Measurements from ENCODE around the gene PLA2G4A.
A peak's percentile ranks its signal among the peaks of the same experiment; 100 is the strongest.

PLA2G4A gene

GRCh38 chr1:186843931-186844330 lies 15.2 kb downstream of the PLA2G4A start:
- H3K27me3 Mint-ChIP-seq, result peaks cover 6% of the 10 kb centered on the region
- H3K27ac Mint-ChIP-seq, result no peak overlapping the region
- no peak overlapping the region for H3K4me3 Mint-ChIP-seq
- H3K9me3 Mint-ChIP-seq, result no peaks in the 10 kb centered on the region
- no peaks in the 10 kb centered on the region for H3K4me1 Mint-ChIP-seq (ENCODE audit: low read depth)
- no peak for DNase-seq
- H3K36me3 Mint-ChIP-seq (ENCODE audit: low read depth), result no peaks in the 10 kb centered on the region

GRCh38 chr1:186845576-186846210 lies 16.9 kb downstream of the PLA2G4A start:
- Mint-ChIP-seq H3K4me1 (ENCODE audit: low read depth) (no peaks in the 10 kb centered on the region), H3K36me3 (ENCODE audit: low read depth) (no peaks in the 10 kb centered on the region), H3K27me3 (peaks cover 6% of the 10 kb centered on the region), H3K9me3 (no peaks in the 10 kb centered on the region), H3K27ac (no peak overlapping the region), H3K4me3 (no peak overlapping the region)
- no peak for DNase-seq

GRCh38 chr1:186848509-186849130 lies 19.9 kb downstream of the PLA2G4A start:
- H3K36me3 Mint-ChIP-seq (ENCODE audit: low read depth), result no peaks in the 10 kb centered on the region
- peaks cover 6% of the 10 kb centered on the region for H3K27me3 Mint-ChIP-seq
- no peaks in the 10 kb centered on the region for H3K9me3 Mint-ChIP-seq
- H3K27ac Mint-ChIP-seq, result no peak overlapping the region
- H3K4me1 Mint-ChIP-seq (ENCODE audit: low read depth), result no peaks in the 10 kb centered on the region
- no peak for DNase-seq
- H3K4me3 Mint-ChIP-seq, result no peak overlapping the region

DNA sequence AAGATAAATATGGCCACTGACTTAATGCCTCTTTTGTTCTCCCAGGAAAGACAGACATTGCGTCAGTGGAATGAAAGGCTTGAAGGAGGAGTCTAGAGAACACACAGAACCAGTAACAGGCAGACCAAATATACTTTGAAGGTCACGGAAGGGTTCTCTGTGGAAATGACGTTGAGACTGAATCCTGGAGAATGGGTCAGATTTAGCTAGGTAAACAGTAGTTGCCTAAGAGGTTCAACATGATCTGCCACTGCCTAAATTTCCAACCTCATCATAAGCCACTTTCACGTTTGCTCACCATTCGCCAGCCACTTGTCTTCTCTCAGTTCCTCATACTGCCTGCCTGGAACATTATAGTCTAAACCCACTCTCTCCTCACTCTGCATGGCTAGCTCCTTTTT lies 20.5 kb downstream of the PLA2G4A start:
- H3K4me1 Mint-ChIP-seq (ENCODE audit: low read depth), result no peaks in the 10 kb centered on the region
- H3K27ac Mint-ChIP-seq, result no peak overlapping the region
- H3K27me3 Mint-ChIP-seq, result peaks cover 6% of the 10 kb centered on the region
- no peaks in the 10 kb centered on the region for H3K9me3 Mint-ChIP-seq
- no peak overlapping the region for H3K4me3 Mint-ChIP-seq
- no peak for DNase-seq
- H3K36me3 Mint-ChIP-seq (ENCODE audit: low read depth), result no peaks in the 10 kb centered on the region

- H3K9me3 Mint-ChIP-seq, result no peaks in the 10 kb centered on the region
- H3K36me3 Mint-ChIP-seq (ENCODE audit: low read depth), result no peaks in the 10 kb centered on the region
- no peak overlapping the region for H3K27ac Mint-ChIP-seq
- no peak for DNase-seq
- no peaks in the 10 kb centered on the region for H3K4me1 Mint-ChIP-seq (ENCODE audit: low read depth)
- peaks cover 6% of the 10 kb centered on the region for H3K27me3 Mint-ChIP-seq
- no peak overlapping the region for H3K4me3 Mint-ChIP-seq
These were observed 21.1 kb downstream of the PLA2G4A start for GRCh38 chr1:186849826-186850225.

GRCh38 chr1:186854102-186854501 lies 25.4 kb downstream of the PLA2G4A start:
- DNase-seq, result no peak
- H3K27me3 Mint-ChIP-seq, result no peaks in the 10 kb centered on the region

DNA sequence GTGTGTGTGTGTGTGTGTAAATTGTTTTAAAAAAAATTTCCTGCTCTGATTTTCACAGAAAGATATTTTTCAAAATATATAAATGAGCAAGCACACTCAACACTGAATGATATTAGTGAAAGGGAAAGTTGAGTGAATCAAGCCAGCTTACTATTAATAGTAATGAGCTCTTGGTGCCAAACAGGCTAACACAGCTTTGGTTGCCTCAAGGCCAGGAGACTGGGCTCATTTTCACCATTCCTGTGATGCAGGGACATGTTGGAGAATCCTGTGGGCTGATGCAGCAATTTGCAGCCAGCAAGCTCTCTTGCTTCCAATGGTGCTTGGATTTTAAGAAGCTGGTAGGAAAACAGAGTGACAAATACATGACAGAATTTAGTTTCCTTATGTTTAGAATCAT lies 30.2 kb downstream of the PLA2G4A start:
- no peak overlapping the region for H3K4me3 Mint-ChIP-seq
- H3K27ac Mint-ChIP-seq, result no peak overlapping the region
- no peaks in the 10 kb centered on the region for H3K27me3 Mint-ChIP-seq
- DNase-seq, result no peak
- H3K4me1 Mint-ChIP-seq (ENCODE audit: low read depth), result peaks cover 3% of the 10 kb centered on the region
- H3K36me3 Mint-ChIP-seq (ENCODE audit: low read depth), result no peaks in the 10 kb centered on the region
- peaks cover 2% of the 10 kb centered on the region for H3K9me3 Mint-ChIP-seq

More at GRCh38 chr1:186854102-186854501, 25.4 kb downstream of the PLA2G4A start:
- Mint-ChIP-seq H3K27ac (no peak overlapping the region), H3K36me3 (ENCODE audit: low read depth) (no peaks in the 10 kb centered on the region), H3K4me1 (ENCODE audit: low read depth) (peaks cover 2% of the 10 kb centered on the region), H3K4me3 (no peak overlapping the region), H3K9me3 (peaks cover 2% of the 10 kb centered on the region)

DNA sequence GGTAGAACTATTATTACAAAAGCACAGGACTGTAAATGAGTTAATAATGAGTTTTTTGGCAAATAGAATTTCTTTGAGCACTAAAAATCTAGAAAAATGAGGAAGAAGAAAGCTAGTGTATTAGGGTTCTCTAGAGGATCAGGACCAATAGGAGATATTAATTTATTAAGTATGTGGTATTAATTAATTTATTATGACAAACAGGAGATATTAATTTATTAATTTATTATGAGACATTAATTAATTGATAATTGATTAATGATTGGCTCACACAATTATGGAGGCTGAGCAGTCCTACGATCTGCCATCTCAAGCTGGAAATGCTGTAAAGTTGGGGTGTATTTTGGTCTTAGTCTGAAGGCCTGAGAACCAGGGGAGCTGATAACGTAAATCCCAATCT lies 31.2 kb downstream of the PLA2G4A start:
- Mint-ChIP-seq H3K27me3 (no peaks in the 10 kb centered on the region), H3K4me3 (no peak overlapping the region), H3K9me3 (peaks cover 2% of the 10 kb centered on the region), H3K36me3 (ENCODE audit: low read depth) (no peaks in the 10 kb centered on the region), H3K4me1 (ENCODE audit: low read depth) (peaks cover 5% of the 10 kb centered on the region), H3K27ac (no peak overlapping the region)
- DNase-seq, result no peak

GRCh38 chr1:186864296-186864695 lies 35.5 kb downstream of the PLA2G4A start:
- peaks cover 8% of the 10 kb centered on the region for H3K4me1 Mint-ChIP-seq (ENCODE audit: low read depth)
- no peaks in the 10 kb centered on the region for H3K9me3 Mint-ChIP-seq
- no peak for DNase-seq
- H3K36me3 Mint-ChIP-seq (ENCODE audit: low read depth), result no peaks in the 10 kb centered on the region
- no peaks in the 10 kb centered on the region for H3K27me3 Mint-ChIP-seq
- no peak overlapping the region for H3K4me3 Mint-ChIP-seq
- no peak overlapping the region for H3K27ac Mint-ChIP-seq

- peak overlapping the region; percentile 71 for H3K27ac Mint-ChIP-seq
- no peaks in the 10 kb centered on the region for H3K9me3 Mint-ChIP-seq
- peaks cover 7% of the 10 kb centered on the region for H3K27me3 Mint-ChIP-seq
- DNase-seq, result no peak
- H3K4me1 Mint-ChIP-seq (ENCODE audit: low read depth), result peaks cover 8% of the 10 kb centered on the region
- no peaks in the 10 kb centered on the region for H3K36me3 Mint-ChIP-seq (ENCODE audit: low read depth)
- H3K4me3 Mint-ChIP-seq, result no peak overlapping the region
These were observed 36.5 kb downstream of the PLA2G4A start for GRCh38 chr1:186865253-186865652.

GRCh38 chr1:186865857-186866256 lies 37.1 kb downstream of the PLA2G4A start:
- Mint-ChIP-seq H3K4me1 (ENCODE audit: low read depth) (peaks cover 8% of the 10 kb centered on the region), H3K9me3 (no peaks in the 10 kb centered on the region), H3K27me3 (peaks cover 7% of the 10 kb centered on the region), H3K4me3 (no peak overlapping the region), H3K36me3 (ENCODE audit: low read depth) (no peaks in the 10 kb centered on the region), H3K27ac (no peak overlapping the region)
- no peak for DNase-seq

GRCh38 chr1:186869526-186870228 lies 40.9 kb downstream of the PLA2G4A start:
- H3K9me3 Mint-ChIP-seq, result no peaks in the 10 kb centered on the region
- H3K36me3 Mint-ChIP-seq (ENCODE audit: low read depth), result no peaks in the 10 kb centered on the region
- H3K27me3 Mint-ChIP-seq, result peaks cover 7% of the 10 kb centered on the region
- H3K4me3 Mint-ChIP-seq, result no peak overlapping the region
- peaks cover 6% of the 10 kb centered on the region for H3K4me1 Mint-ChIP-seq (ENCODE audit: low read depth)
- no peak overlapping the region for H3K27ac Mint-ChIP-seq
- no peak for DNase-seq

- Mint-ChIP-seq H3K4me3 (no peak overlapping the region), H3K4me1 (ENCODE audit: low read depth) (no peaks in the 10 kb centered on the region), H3K9me3 (no peaks in the 10 kb centered on the region), H3K27ac (no peak overlapping the region), H3K36me3 (ENCODE audit: low read depth) (no peaks in the 10 kb centered on the region), H3K27me3 (peaks cover 7% of the 10 kb centered on the region)
- no peak for DNase-seq
These were observed 43.0 kb downstream of the PLA2G4A start for GRCh38 chr1:186871784-186872183.

DNA sequence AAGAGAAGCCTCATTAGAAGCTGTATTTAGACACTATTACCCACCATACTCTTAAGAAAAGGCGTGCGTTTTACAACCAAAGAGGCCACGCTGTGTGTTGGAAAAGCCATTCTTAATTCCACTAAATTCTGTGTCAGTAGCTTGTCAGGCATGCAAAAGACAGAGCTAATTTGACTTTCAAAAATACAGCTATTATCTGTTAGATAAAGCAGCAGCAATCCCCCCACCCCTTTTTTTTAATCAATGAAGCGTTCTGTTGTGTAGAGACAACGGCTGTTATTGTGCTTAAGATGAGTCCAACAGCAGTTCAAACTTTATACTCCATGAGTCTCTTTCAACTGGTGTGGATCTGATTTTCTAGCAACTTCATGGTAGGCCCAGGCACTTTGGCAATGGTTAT lies 43.5 kb downstream of the PLA2G4A start:
- H3K4me3 Mint-ChIP-seq, result no peak overlapping the region
- no peaks in the 10 kb centered on the region for H3K4me1 Mint-ChIP-seq (ENCODE audit: low read depth)
- H3K27ac Mint-ChIP-seq, result no peak overlapping the region
- DNase-seq, result no peak
- H3K36me3 Mint-ChIP-seq (ENCODE audit: low read depth), result no peaks in the 10 kb centered on the region
- H3K9me3 Mint-ChIP-seq, result no peaks in the 10 kb centered on the region
- H3K27me3 Mint-ChIP-seq, result peaks cover 7% of the 10 kb centered on the region

- Mint-ChIP-seq H3K27ac (no peak overlapping the region), H3K4me3 (no peak overlapping the region), H3K27me3 (peaks cover 7% of the 10 kb centered on the region), H3K9me3 (no peaks in the 10 kb centered on the region), H3K36me3 (ENCODE audit: low read depth) (no peaks in the 10 kb centered on the region), H3K4me1 (ENCODE audit: low read depth) (no peaks in the 10 kb centered on the region)
- no peak for DNase-seq
These were observed 44.9 kb downstream of the PLA2G4A start for GRCh38 chr1:186873687-186874086.
